HUES6 (cell line): ENCODE measurements around the gene BBS7.

Source experiments
- H3K27ac ChIP-seq: 2 replicates; pipeline ENCODE4 v1.7.0; 2013; ENCODE audit warnings: low read depth, mild to moderate bottlenecking, low read length, inconsistent platforms
- H3K27me3 ChIP-seq: 2 replicates; pipeline ENCODE4 v1.6.1; 2013; ENCODE audit warnings: low read length; ENCODE audit not compliant: control insufficient read depth, insufficient read depth
- H3K36me3 ChIP-seq: 2 replicates; pipeline ENCODE4 v1.6.1; 2013; ENCODE audit warnings: low read length; ENCODE audit not compliant: control insufficient read depth, insufficient read depth
- H3K4me1 ChIP-seq: 2 replicates; pipeline ENCODE4 v1.6.1; 2013; ENCODE audit warnings: low read length; ENCODE audit not compliant: control insufficient read depth, insufficient read depth
- H3K4me3 ChIP-seq: 2 replicates; pipeline ENCODE4 v1.5.1; 2013; ENCODE audit warnings: low read depth, low read length
- H3K9ac ChIP-seq: one replicate; pipeline ENCODE4 v1.6.1; 2013; ENCODE audit warnings: mild to moderate bottlenecking, low read length
- H3K9me3 ChIP-seq: 2 replicates; pipeline ENCODE4 v1.6.1; 2013; ENCODE audit warnings: low read depth, low read length; ENCODE audit not compliant: control insufficient read depth, insufficient read depth

BBS7 gene

GRCh38 chr4:121877041-121877773, 6.9 kb upstream of the BBS7 start:
- H3K4me1 ChIP-seq, result no peaks in the 10 kb centered on the region
- no peak overlapping the region for H3K9ac ChIP-seq
- no peak overlapping the region for H3K4me3 ChIP-seq
- H3K27ac ChIP-seq, result no peak overlapping the region
- no peaks in the 10 kb centered on the region for H3K27me3 ChIP-seq
- no peaks in the 10 kb centered on the region for H3K9me3 ChIP-seq
- H3K36me3 ChIP-seq, result no peaks in the 10 kb centered on the region

DNA sequence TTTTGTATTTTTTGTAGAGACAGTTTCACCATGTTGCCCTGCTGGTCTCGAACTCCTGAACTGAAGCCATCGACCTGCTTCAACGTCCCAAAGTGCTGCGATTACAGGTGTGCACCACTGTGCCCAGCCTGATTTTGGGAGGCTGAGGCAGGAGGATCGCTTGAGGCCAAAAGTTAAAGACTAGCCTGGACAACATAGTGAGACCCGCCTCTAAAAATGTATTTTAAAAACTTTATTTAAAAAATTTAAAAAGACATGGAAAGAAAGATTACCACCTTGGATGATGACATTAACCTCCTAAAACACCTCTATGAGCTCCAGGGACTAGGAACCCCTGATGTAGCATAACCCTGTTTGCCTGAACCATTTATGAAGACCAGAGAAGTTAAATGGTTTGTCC, 5.8 kb upstream of the BBS7 start:
- Histone ChIP-seq H3K36me3 (no peaks in the 10 kb centered on the region), H3K27me3 (no peaks in the 10 kb centered on the region), H3K27ac (no peak overlapping the region), H3K9me3 (no peaks in the 10 kb centered on the region), H3K4me3 (no peak overlapping the region), H3K4me1 (no peaks in the 10 kb centered on the region), H3K9ac (no peak overlapping the region)

GRCh38 chr4:121875652-121876051, 5.4 kb upstream of the BBS7 start:
- no peaks in the 10 kb centered on the region for H3K36me3 ChIP-seq

GRCh38 chr4:121873604-121874003, 3.3 kb upstream of the BBS7 start:
- H3K27me3 ChIP-seq, result no peaks in the 10 kb centered on the region
- no peaks in the 10 kb centered on the region for H3K36me3 ChIP-seq
- H3K27ac ChIP-seq, result no peak overlapping the region
- no peaks in the 10 kb centered on the region for H3K4me1 ChIP-seq
- H3K9me3 ChIP-seq, result no peaks in the 10 kb centered on the region
- no peak overlapping the region for H3K9ac ChIP-seq
- H3K4me3 ChIP-seq, result no peak overlapping the region

More at GRCh38 chr4:121875652-121876051, 5.4 kb upstream of the BBS7 start:
- Histone ChIP-seq H3K27me3 (no peaks in the 10 kb centered on the region), H3K27ac (no peak overlapping the region), H3K9me3 (no peaks in the 10 kb centered on the region), H3K9ac (no peak overlapping the region), H3K4me3 (no peak overlapping the region), H3K4me1 (no peaks in the 10 kb centered on the region)

- peaks cover 5% of the 10 kb centered on the region; the same call in 1 of the 2 replicates for H3K4me1 ChIP-seq
- H3K9me3 ChIP-seq, result no peaks in the 10 kb centered on the region
- H3K4me3 ChIP-seq, result no peak overlapping the region
- H3K27me3 ChIP-seq, result no peaks in the 10 kb centered on the region
- no peak overlapping the region for H3K27ac ChIP-seq
- H3K9ac ChIP-seq, result no peak overlapping the region
- peaks cover 45% of the 10 kb centered on the region for H3K36me3 ChIP-seq
Measured at GRCh38 chr4:121863799-121864198, 6.5 kb downstream of the BBS7 start.

GRCh38 chr4:121861426-121861825, 8.8 kb downstream of the BBS7 start:
- no peaks in the 10 kb centered on the region for H3K27me3 ChIP-seq
- H3K27ac ChIP-seq, result no peak overlapping the region
- peaks cover 46% of the 10 kb centered on the region for H3K36me3 ChIP-seq
- peaks cover 5% of the 10 kb centered on the region; the same call in 1 of the 2 replicates for H3K4me1 ChIP-seq
- H3K4me3 ChIP-seq, result no peak overlapping the region
- H3K9me3 ChIP-seq, result no peaks in the 10 kb centered on the region
- H3K9ac ChIP-seq, result no peak overlapping the region

DNA sequence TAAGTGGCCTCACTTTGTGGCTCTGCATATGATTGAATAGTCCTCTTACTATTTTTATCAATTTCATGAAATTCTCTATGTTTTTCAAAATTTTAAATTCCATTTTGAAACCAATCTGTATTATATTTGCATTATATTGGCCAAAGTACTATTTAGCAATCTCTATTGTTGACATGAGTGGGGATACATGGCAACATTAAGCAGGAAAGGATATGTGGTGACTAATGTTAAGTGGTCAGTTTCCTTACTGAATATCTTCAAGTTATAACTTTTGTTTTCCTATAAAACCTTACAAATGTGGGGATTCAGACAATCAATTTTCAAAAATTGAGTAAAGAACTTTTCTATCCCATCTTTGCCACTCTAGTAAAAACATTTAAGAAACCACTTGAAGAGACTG, 10.2 kb downstream of the BBS7 start:
- Histone ChIP-seq H3K9me3 (no peaks in the 10 kb centered on the region), H3K9ac (no peak overlapping the region), H3K36me3 (peaks cover 34% of the 10 kb centered on the region), H3K4me1 (peaks cover 5% of the 10 kb centered on the region; the same call in 1 of the 2 replicates), H3K4me3 (no peak overlapping the region), H3K27ac (no peak overlapping the region), H3K27me3 (no peaks in the 10 kb centered on the region)

DNA sequence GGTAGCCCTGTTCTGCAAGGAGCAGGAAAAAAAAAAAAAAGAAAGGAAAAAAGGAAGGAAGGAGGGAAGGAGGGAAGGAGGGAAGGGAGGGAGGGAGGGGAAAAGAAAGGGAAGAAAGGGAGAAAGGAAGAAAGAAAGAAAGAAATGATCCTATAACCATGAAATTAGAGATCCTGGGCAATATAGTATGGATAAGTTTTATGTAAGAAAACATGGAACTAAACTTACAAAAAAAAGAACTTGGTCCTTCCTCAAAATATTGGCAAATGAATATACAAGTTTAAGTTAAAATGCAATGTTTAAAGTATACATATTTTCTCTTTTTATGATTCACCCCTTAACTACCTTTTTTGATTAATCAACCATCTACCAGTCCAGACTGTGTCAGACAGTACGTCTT, 18.9 kb downstream of the BBS7 start:
- no peak overlapping the region for H3K27ac ChIP-seq
- H3K9me3 ChIP-seq, result no peaks in the 10 kb centered on the region
- H3K4me1 ChIP-seq, result no peaks in the 10 kb centered on the region
- H3K9ac ChIP-seq, result no peak overlapping the region
- H3K36me3 ChIP-seq, result peaks cover 26% of the 10 kb centered on the region
- H3K27me3 ChIP-seq, result no peaks in the 10 kb centered on the region
- H3K4me3 ChIP-seq, result no peak overlapping the region

DNA sequence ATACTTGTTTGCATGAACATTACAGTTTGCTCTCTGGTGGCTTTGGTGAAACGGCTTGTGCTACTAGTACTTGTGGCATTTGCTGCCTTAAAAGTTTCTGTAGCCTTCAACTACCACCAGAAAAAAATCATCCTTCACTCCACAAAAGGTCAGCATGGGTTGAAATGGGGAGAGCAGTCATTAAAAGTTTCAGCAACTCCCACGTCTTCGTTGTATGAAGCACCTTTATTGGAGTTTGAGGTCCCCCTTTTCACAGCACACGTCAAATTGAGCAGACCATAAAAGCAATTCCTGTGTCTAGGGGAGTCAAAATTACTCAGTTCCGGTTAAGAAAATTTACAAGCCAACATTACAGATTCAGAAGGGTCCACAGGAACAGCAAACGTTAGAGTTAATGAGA, 23.6 kb downstream of the BBS7 start:
- no peaks in the 10 kb centered on the region for H3K9me3 ChIP-seq
- no peak overlapping the region for H3K4me3 ChIP-seq
- H3K27ac ChIP-seq, result no peak overlapping the region
- H3K27me3 ChIP-seq, result no peaks in the 10 kb centered on the region
- H3K4me1 ChIP-seq, result no peaks in the 10 kb centered on the region
- H3K9ac ChIP-seq, result no peak overlapping the region
- H3K36me3 ChIP-seq, result peaks cover 45% of the 10 kb centered on the region

DNA sequence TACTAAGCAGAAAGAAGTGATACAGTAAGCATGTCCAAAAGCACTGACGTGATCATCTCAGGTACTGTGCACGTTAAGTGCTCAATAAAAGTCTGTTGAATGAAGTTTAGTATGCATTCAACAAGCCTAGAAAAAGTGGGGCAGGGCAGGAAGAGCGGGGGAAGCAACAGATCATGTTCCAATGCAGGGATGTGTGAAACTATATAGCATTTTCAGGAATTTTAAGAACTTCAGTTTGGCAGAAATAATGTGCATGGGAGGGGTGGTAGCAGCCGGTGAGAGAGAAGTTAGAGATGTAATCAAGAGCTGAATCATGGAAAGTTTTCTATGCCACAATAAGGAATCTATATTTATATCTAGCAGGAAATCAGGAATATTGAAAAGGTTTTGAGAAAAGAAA, 27.4 kb downstream of the BBS7 start:
- Histone ChIP-seq H3K27me3 (no peaks in the 10 kb centered on the region), H3K36me3 (peaks cover 51% of the 10 kb centered on the region), H3K9me3 (no peaks in the 10 kb centered on the region), H3K4me3 (no peak overlapping the region), H3K27ac (no peak overlapping the region), H3K4me1 (no peaks in the 10 kb centered on the region), H3K9ac (no peak overlapping the region)

DNA sequence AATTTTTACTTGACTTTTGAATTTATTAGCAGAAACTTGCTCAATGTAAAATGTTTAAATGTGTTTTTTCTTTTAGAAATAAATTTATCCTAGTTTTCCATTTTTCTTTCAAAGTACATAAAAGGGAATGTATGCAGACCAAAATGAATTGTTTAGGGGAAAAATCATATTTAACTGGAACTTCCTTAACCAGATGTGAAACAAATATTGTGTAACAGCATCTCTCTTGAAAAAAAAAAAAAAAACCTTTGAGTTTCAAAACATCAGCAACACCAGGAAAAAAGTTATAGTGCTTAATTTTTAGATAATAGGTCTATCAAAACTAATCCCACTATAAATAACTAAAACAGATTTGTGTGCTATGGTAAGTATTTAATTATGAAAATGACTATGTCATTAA, 32.1 kb downstream of the BBS7 start:
- Histone ChIP-seq H3K36me3 (peaks cover 43% of the 10 kb centered on the region), H3K4me3 (no peak overlapping the region), H3K27ac (no peak overlapping the region), H3K27me3 (no peaks in the 10 kb centered on the region), H3K4me1 (no peaks in the 10 kb centered on the region), H3K9me3 (no peaks in the 10 kb centered on the region), H3K9ac (no peak overlapping the region)
